GM19463 (cell line): ENCODE measurements around the gene TRAPPC2L.

Experiments used
- ATAC-seq: cut with Tn5 transposase; IDR thresholded peaks from one replicate; pipeline ENCODE4 v1.9.1; 2021; ENCODE audit warnings: mild to moderate bottlenecking, moderate library complexity; ENCODE audit not compliant: unreplicated experiment

The TRAPPC2L gene

GRCh38 chr16:88856122-88856827 lies 652 bp upstream of the TRAPPC2L start:
- ATAC-seq, result no peak

- peak; percentile 39 for ATAC-seq
Measured at GRCh38 chr16:88857728-88858339, 907 bp downstream of the TRAPPC2L start.

- ATAC-seq, result no peak
Measured at GRCh38 chr16:88859381-88860091, 2.6 kb downstream of the TRAPPC2L start.

GRCh38 chr16:88861359-88861758 lies 4.4 kb downstream of the TRAPPC2L start:
- ATAC-seq, result no peak

GRCh38 chr16:88862968-88863367 lies 6.0 kb downstream of the TRAPPC2L start:
- no peak for ATAC-seq

- no peak for ATAC-seq
Measured at GRCh38 chr16:88863426-88863825, 6.5 kb downstream of the TRAPPC2L start.

- no peak for ATAC-seq
Measured at GRCh38 chr16:88864099-88864498, 7.2 kb downstream of the TRAPPC2L start.

- ATAC-seq, result no peak
Measured at GRCh38 chr16:88864521-88864920, 7.6 kb downstream of the TRAPPC2L start.

GRCh38 chr16:88865310-88865709 lies 8.4 kb downstream of the TRAPPC2L start:
- ATAC-seq, result no peak

- ATAC-seq, result no peak
Measured at GRCh38 chr16:88865742-88866141, 8.8 kb downstream of the TRAPPC2L start.

- ATAC-seq, result no peak
Measured at GRCh38 chr16:88866151-88866920, 9.4 kb downstream of the TRAPPC2L start, which contains the start of gene PABPN1L. PABPN1L (minus strand) TSS chr16:88866660; CDS start chr16:88866606, 54 bp downstream.

GRCh38 chr16:88867581-88868246 lies 10.8 kb downstream of the TRAPPC2L start:
- no peak for ATAC-seq

GRCh38 chr16:88868974-88869672 lies 12.2 kb downstream of the TRAPPC2L start:
- no peak for ATAC-seq

GRCh38 chr16:88869673-88869980 lies 12.7 kb downstream of the TRAPPC2L start:
- ATAC-seq, result no peak

- ATAC-seq, result no peak
Measured at GRCh38 chr16:88870608-88871348, 13.9 kb downstream of the TRAPPC2L start.

- no peak for ATAC-seq
Measured at GRCh38 chr16:88871349-88871702, 14.4 kb downstream of the TRAPPC2L start.

GRCh38 chr16:88871730-88872416 lies 14.9 kb downstream of the TRAPPC2L start:
- ATAC-seq, result no peak

- no peak for ATAC-seq
Measured at GRCh38 chr16:88872650-88873331, 15.9 kb downstream of the TRAPPC2L start.
